Medulla oblongata (tissue), 1 donor: ENCODE measurements around the gene ADAM15.
A peak's percentile ranks its signal among the peaks of the same experiment; 100 is the strongest.

ENCODE experiments used
- DNase-seq: peaks from one replicate; pipeline ENCODE4 v3.0.0-alpha.2; 2015; ENCODE audit errors: extremely low spot score

Gene ADAM15, protein sequence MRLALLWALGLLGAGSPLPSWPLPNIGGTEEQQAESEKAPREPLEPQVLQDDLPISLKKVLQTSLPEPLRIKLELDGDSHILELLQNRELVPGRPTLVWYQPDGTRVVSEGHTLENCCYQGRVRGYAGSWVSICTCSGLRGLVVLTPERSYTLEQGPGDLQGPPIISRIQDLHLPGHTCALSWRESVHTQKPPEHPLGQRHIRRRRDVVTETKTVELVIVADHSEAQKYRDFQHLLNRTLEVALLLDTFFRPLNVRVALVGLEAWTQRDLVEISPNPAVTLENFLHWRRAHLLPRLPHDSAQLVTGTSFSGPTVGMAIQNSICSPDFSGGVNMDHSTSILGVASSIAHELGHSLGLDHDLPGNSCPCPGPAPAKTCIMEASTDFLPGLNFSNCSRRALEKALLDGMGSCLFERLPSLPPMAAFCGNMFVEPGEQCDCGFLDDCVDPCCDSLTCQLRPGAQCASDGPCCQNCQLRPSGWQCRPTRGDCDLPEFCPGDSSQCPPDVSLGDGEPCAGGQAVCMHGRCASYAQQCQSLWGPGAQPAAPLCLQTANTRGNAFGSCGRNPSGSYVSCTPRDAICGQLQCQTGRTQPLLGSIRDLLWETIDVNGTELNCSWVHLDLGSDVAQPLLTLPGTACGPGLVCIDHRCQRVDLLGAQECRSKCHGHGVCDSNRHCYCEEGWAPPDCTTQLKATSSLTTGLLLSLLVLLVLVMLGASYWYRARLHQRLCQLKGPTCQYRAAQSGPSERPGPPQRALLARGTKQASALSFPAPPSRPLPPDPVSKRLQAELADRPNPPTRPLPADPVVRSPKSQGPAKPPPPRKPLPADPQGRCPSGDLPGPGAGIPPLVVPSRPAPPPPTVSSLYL

DNA sequence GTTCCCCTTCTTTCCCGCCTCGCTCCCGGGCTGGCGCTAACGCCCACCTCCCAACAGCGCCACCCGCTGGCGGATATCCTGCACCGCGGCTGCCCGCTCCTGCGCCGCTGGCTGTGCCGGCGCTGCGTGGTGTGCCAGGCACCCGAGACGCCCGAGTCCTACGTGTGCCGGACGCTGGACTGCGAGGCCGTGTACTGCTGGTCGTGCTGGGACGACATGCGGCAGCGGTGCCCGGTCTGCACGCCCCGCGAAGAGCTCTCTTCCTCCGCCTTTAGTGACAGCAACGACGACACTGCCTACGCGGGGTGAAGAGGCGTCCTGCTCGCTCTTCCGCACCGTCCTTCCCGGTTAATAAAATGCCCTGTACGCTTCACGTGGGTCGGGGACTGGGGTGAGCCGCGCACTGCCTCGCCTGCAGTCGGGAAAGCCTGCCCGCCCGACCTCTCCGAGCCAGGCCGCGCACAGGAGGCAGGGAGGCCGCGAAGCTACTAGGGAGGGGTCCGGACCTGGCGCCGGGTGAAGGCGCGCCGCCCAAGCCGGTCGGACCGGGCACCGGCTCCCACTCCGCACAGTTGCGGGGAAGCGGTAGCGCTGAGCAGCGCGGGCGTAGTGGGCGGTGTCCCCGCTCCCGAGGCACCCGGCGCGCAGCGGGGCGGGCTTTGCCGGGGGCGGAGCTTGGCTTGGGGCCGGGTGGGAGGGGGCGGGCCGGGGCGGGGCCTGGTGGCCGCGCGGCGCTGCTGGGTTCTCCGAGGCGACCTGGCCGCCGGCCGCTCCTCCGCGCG is at the start of gene ADAM15:
Gene ADAM15 (plus strand): TSS at position 757 of the 782 bp plus-strand sequence. CDS start 71 bp downstream, outside the sequence.
- peak; percentile 82 for DNase-seq

DNA sequence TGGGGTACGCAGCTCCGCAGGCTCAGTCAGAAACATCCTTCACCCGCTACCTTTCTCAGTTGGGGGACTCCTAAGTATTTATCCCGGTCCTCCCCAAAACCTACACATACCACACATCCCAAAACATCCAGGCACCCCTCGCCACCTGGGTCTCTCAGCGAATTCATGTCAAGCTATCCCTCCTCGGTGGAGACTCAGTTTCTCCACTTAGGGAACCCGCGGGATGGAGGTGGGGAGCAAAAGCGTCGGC is 49.8 kb upstream of the ADAM15 start:
- no peak for DNase-seq

DNA sequence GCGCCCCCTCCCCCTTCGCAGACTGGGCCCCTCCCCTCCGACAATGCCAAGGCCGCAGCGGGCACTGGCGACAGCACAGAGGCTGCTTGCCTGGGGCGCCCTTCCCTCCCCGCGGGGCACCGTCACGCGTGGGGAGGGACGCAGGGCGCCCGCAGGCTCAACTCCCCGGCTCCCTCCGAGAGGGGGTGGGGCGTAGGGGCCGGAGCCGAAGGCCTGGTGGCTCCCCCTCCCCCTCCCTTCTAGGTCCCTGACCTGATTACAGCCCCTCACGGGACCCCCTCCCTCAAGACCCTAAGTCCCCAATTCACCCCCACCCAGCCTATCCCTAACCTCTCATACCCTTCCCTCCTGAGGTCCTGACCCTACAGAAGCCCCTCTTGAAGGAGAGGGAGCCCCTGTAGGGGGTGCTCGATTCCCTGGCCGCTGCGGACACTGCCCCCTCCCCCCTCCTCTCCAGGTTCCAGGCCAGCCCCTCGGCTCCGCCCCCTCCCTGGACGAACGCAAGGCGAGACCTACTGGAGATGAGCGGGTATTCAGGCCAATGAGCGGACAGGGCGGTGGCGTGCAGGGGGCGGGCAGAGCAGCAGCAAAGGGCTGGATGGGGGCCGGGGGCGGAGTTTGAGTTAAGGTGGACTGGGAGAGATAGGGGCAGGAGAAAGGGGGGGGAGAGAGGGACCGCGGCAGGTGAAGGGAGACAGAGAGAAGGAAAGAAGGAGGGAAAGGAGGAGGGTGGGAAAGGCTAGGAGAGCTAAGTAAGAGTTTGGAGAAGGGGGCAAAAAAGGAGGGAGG is 49.2 kb upstream of the ADAM15 start:
- peak; percentile 100 for DNase-seq

DNA sequence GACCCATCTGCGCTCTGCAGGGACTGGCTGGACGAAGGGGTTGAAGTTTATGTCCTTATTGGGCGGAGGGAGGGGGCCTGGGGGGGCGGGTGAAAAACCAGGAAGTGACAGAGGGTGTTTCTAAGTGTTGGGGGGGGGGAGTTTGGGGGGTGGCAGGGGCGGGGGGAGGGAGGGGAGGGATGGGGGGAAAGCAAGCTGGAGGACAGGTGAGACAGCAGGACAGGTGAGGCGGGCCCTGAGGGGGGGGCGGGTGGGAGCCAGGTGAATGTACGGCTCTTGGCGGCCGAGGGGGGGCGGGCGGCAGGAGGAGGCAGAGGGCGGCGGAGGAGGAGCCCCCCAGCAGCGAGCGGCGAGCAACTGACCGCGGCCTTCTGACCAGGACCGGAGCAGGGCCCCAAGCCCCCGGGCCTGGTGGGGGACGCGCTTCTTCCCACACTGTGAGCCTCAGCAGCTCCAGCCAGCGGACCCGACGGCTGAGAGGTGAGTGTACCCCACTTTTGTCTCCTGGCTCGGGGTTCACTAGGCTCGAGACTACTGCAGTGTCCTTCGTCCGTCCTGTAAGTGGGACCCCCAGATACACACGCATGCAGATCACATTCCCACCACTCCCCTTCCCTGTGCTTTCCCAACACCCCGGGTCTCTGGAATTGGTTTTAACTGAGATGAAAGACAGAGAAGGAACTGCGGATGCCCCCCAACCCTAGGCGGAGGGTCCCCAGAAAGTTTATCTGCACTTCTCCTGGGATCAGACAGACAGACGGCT is 48.5 kb upstream of the ADAM15 start, which contains the start of gene ZBTB7B:
Gene ZBTB7B (plus strand): TSS at position 339 of the 763 bp plus-strand sequence. CDS start 11,859 bp downstream, outside the sequence.
- no peak for DNase-seq

DNA sequence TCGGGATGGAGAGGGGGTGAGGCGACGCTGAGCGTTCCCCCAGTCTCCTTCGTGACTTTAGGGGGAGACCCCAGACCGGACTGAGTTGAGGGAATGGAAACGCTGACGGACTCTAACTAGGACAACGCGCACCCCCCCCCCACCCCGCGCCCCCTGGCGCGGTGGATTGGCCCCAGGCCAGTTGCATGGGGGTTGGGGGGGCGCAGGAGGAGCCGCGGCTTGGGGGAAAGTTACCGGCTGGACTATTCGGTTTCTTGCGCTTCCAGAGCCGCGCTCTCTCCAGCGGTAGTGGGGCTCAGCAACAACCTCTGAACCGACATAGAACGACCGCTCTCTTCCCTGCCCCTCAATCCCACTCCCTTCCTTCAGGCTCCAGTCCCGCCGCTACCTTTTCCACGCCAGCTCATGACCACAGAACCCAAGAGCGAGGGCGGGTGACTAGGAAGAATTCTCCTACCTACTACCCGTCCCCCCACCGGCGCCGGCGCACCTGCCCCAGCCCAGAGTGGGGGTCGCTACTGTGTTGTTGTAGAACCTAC is 47.8 kb upstream of the ADAM15 start:
- no peak for DNase-seq

DNA sequence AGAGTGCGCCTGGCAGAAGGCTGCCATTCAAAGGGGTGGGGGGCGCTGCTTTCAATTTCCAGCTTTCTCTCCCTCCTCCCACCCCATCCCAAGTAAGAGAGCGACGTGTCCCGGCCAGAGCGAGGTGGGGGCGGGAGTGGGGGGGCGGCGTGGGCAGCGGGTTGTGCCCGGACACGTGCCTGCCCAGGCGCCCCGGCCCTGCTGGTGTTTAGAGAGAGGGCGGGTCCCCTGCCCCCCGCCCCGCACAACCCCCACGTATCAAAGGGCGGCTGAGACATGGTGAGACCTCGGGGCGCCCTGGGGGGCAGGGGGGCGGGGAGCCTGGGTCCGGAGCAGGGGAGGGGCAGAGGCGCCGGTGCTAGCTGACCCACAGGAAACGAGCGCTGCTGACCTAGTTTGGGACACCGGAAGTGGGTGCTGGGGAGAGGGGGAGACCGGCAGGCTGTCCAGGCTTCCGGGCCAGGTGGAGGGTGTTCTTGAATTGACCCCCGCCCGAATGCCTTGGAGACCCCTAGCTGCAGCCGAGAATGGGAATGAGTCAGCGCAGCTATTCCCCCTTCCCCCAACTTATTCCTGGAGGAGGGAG is 47.3 kb upstream of the ADAM15 start:
- peak; percentile 71 for DNase-seq

DNA sequence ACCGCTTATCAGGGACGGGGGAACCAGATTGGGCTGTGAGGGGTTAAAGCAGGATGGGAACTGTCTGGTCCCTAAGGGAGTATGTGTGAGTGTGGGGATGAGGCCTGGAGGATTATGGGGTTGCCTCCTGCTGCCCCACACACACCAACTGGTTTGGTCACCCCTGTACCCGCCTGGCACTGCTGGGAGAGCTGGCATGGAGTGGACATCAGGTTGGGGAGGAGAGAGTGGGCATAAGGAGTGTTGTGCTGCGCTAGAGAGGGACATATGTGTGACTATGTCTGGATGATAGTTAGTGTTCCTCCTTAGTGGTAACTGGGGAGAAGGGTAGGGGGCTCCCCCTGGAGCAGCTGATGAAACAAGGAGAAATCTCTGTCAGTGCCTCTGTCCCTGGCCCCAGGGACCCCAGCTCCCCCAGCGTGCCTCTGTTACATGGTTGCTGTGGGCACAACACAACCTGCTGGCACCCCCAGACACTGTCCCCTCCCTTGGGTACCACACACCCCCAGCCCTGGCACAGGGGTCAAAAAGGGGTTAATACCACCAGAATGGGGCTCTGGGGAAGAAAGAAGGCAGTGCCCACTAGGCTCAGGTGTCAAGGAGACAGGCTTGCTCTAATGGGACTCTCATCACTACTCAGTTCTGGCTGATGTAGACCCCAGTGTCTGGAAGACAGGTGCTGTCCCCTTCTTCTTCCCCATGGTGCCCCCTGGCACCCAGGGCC is 46.6 kb upstream of the ADAM15 start:
- no peak for DNase-seq

DNA sequence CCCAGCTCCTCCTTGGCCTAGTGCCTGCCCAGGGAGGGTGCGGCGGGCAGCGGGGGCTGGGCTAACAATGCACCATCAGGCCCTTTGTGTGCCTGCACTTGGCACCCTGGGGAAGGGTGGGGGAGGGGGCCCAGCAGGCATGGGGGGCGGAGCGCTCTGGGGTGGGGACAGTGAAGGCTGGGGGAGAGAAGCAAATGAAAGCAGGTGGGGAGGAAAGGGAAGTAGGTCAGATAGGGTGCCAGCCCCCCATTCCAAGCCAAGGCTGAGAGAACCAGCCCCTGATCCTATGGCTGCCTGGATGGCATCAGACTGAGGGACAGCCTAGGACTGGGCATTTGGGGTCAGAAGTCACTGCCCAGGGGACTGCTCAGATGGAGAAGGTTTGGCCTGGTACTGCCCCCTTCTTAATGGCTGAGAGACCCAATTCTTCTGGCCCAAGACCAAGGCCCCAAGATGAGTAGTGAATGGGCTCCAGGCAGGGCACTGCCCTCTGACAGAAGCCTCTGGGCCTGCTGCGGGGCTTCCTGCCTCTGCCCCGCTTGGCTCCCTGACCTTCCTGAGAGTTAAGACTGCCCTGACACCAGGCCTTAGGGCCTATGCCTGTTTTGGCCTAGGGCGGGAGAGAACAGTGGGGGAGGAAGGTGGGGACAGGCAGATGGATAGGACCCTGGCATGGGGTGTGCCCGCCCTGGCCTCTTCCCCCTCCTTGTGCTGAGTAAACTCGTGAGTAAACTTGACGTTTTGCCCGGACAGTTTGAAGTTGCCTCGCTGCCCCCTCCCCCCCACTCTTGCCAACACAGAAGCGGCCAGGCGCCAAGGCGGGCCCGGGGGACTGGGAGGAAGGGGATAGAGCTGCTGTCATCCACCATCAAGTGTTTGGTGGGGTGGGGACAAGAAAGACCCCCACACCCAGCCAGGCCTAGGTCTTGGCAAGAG is 45.8 kb upstream of the ADAM15 start:
- peak; percentile 87 for DNase-seq

DNA sequence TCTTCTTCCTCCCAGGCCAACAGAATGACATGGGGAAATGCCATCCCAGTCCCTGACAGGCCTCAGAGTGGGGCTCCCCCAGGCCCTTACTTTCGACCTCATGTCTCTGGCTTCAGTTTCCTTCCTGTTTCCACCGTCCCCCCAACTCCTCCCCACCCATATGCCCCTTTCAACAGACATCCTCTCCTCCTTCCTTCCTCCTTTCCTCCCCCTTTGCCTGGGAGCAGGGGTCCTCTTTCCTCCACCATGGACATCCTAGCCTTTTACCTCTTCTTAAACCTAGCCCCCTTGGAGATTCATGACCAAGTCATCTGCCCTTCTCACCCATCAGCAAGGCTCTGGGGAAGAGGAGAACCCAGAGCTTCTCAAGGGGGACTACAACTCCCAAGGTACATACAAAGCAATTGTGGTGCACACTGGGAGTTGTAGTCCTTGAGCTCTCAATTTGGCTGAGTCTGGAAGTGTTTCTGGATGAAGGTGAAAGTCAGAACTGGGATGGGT is 44.5 kb upstream of the ADAM15 start:
- DNase-seq = peak; percentile 77

DNA sequence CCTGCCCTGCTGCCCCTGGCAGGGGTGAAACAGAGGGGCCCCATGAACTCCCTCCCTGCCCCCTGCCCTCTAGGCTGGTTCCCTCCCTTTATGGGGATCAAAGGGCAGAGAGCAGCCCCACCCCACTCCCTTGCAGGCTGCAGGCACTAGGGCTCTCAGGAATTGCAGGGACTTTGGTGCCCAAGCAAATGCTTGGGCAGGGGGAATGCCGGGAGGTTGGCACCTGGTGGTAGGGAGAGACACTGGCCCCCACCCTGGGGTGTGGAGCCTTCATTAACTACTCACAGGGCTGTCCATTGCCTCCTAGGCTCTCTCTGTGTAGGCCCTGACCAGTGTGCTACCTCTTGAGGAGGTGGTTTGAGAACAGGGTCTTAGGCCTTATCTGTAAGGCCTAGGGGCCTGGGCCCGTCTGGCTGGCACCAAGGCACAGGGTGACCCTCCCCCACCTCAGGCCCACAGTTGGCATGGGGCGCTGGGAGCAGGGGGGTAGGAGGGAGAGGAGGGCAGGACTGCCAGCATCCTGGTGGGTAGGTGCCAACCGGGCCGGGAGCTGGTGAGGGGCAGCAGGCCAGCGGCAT is 43.8 kb upstream of the ADAM15 start:
- peak; percentile 65 for DNase-seq

DNA sequence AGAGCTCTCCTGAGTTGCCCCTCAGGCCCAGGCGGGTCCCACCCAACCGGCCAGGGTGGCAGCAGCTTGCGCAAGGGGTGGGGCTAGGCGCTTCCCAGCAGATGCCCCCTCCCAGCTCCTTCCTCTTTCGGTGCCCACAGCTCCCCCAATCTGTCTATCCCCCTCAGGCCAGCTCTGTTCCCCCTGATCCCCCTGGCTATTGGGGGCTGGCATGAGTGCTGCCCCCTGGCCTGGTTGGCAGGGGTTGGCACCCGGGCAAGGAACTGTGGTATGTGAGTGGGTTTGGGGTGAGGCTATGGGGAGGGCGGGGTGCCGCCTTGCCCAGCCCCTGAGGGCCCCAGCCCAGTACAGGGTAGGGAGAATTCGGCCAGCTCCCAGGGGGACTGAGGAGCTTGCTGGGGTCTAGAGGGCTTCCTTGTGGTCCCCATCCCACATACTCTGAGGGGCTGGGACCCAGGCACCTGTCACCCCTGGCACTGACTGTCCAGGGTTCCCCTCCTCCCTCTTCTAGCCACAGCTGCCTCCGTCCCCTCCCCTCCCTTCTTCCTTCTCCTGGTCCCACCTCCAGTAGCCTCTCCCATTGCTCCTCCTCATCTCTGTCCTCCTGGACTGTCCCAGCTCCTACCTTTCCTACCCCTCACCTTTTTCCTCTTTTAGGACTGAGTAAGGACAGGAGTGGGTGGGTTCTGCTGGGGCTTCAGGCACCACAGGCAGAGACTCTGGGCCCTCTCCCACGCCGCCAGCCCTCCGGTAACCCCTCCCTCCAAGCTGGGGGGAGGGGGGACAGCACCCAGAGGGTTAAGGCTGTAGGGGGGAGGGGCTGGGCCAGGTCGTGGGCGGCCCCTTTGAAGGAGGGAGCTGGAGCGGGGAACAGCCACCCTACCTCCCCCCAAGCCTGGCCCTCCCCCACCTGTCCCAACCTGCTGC is 42.8 kb upstream of the ADAM15 start:
- no peak for DNase-seq

DNA sequence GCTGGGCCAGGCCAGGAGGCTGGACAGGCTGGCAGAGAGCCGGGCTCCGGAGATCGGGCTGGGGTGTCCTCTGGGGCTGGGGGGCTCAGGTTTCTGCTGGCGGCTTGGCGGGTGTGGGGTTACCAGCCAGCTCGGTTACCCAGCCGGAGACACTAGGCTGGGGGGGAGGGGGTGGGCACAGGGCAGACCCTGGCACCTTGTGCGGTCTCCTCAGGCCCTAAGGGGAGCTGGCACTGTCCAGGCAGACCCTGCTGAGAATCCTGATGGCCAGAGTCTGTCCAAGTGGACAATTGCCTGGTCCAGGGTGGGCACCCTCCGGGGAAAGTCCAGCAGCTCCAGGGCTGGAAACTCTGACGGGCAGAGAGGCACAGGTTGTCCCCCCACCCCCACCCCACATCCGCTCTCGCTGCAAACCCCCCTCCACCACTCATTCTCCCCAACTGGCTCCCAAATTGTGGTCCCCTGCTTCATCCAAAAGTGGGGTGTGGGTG is 41.9 kb upstream of the ADAM15 start:
- DNase-seq = no peak

DNA sequence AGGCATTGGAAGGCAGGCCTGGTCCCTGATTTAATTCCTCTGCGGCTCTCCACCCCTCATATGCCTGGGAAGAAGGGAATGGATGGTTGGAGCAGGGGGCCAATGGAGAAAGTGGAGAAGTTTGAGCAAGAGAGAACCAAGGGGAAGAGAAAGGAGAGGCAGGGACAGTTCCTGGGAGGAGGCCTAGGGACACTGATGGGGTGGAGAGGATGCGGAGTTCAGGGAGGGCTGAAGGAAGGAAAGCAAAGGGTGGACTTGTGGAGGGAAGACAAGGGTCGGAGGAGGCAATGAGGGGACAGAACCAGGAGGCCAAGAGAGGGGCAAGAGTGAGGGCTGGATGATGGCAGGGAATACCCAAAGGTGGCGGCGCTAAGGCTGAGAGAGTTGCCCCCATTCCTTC is 41.4 kb upstream of the ADAM15 start:
- DNase-seq = no peak

DNA sequence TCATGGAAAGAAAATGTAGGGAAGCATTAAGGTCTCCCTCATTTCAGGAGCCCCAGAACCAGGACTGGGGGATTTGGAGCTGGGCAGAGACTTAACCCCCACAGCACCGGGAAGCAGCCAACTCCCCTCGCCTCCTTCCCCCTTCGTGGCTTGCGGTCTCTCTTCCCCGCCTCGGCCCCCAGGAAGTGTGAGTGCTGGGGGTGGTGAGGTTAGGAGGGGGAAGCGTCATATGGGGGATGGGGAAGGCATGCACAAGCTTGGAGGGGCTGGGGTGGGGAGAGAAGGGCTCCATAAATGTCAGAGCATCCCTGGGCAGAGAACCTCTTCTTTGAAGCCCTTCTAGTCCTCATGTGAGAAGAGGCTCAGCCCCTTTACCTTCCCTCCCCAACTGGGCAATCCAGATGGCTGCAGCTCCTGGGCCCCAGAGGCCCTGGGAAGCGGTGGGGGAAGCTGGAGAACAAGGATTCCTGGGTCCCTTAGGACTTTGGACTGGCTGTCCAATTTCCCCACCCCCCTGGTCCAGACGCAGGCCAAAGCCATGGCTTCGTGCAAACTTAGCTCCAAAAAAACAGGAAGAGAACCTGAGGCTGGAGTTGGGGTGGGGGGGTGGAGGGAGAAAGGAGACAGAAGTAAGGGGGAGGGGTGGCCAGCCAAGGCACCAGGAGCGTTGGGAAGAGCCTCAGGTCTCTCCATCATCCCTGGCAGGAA is 40.8 kb upstream of the ADAM15 start:
- no peak for DNase-seq

DNA sequence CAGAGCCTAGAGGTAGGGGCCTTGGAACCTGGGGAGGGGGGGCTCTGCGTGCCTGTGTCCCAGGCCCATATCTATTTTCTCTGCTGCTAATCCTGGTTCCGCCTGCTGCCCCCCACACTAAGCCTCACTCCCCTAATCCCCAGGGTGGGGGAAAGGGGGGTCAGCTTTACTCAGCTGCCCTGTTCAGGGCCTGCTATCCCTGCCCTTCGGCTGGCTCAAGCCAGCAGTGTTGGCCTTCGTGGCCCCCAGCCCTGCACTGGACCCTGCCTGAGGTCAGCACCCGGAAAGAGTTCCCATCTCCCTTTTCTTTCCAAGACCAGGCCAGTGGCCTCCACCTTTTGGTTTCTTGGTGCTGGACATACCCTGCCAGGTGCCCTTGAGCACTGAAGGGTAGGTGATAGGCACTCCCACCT is 40.1 kb upstream of the ADAM15 start:
- no peak for DNase-seq
